ENCODE results near the gene OR5AU1. TPM values are rescaled to one million over a fixed set of nuclear protein-coding genes. Genes with fewer than 3 reads are reported as not detected.

The OR5AU1 gene
- total RNA-seq, 2 experiments from 2014 or later, result 0.02 TPM; not detected in 1

GRCh38 chr14:21105095-21105494 lies 50.8 kb downstream of the OR5AU1 start:
- DNase-seq, result no peak
- Mint-ChIP-seq H3K4me1 (peaks cover 40% of the 10 kb centered on the region), H3K27ac (no peak overlapping the region), H3K27me3 (no peaks in the 10 kb centered on the region), H3K9me3 (ENCODE audit: low read depth) (no peaks in the 10 kb centered on the region), H3K4me3 (peak overlapping the region; percentile 83), H3K36me3 (ENCODE audit: low read depth) (no peaks in the 10 kb centered on the region)
- ATAC-seq, result no peak
- intact Hi-C loops (cut with DNase I, micrococcal nuclease), result loop anchor here in 1 of 2 experiments (2.0 kb wide), 1 partner anchor 422 kb away; no protein-coding TSS in a partner anchor
- POLR2A ChIA-PET, result interaction anchor here (0.8 to 1.6 kb wide), 5 partner anchors 13 to 277 kb away, joined by 3 to 14 read pairs (median 4); no protein-coding TSS in a partner anchor
- CTCF ChIA-PET, result interaction anchor here (0.7 to 6.1 kb wide), 27 partner anchors 10 to 634 kb away, joined by 3 to 111 read pairs (median 5); partner anchors contain the start of genes ARHGEF40 and SLC39A2

Other genes starting within 250 kb of the OR5AU1 start
- not detected for gene RNASE2, start 200.6 kb downstream of the OR5AU1 start, total RNA-seq
- gene METTL17, start 166.1 kb downstream of the OR5AU1 start, total RNA-seq, result 10 to 100 TPM; 89.3 to 90.0 TPM
- gene SLC39A2, start 156.8 kb downstream of the OR5AU1 start, total RNA-seq, result under 1 TPM; 0.21 to 0.30 TPM
- 1 to 10 TPM; 5.5 to 7.0 TPM for gene NDRG2, start 131.0 kb downstream of the OR5AU1 start, total RNA-seq
- gene TPPP2, start 125.8 kb downstream of the OR5AU1 start, total RNA-seq, result not detected
- gene RNASE13, start 121.3 kb downstream of the OR5AU1 start, total RNA-seq, result not detected
- gene RNASE7, start 113.7 kb downstream of the OR5AU1 start, total RNA-seq, result not detected
- gene RNASE8, start 98.2 kb downstream of the OR5AU1 start, total RNA-seq, result not detected
- under 1 TPM; 0.05 to 0.09 TPM for gene ARHGEF40, start 85.8 kb downstream of the OR5AU1 start, total RNA-seq
- 10 to 100 TPM in 1 of 2 experiments, 1 to 10 TPM in 1; 9.6 to 10.8 TPM for gene ZNF219, start 57.4 kb downstream of the OR5AU1 start, total RNA-seq
- under 1 TPM in 1 of 2 experiments, not detected in 1; 0.44 TPM for gene TMEM253, start 55.0 kb downstream of the OR5AU1 start, total RNA-seq
- gene HNRNPC, start 113.4 kb upstream of the OR5AU1 start, total RNA-seq, result 1,000 to 10,000 TPM; 1,155 to 1,665 TPM
- gene RPGRIP1, start 124.0 kb upstream of the OR5AU1 start, total RNA-seq, result under 1 TPM; 0.14 to 0.21 TPM
- gene SUPT16H, start 228.0 kb upstream of the OR5AU1 start, total RNA-seq, result 100 to 1,000 TPM; 177 to 179 TPM

Data from activated CD4-positive, alpha-beta T cell treated with anti-CD3 and anti-CD28 coated beads for 36 hours (primary cell).